Neural cell (in vitro differentiated cells): Measurements from ENCODE around the gene EIF1B.

Source experiments
- CTCF ChIP-seq: fragments of 450-650 bp; IDR thresholded peaks from 2 replicates; pipeline ENCODE4 v1.5.1; 2014; ENCODE audit warnings: antibody characterized with exemption, mild to moderate bottlenecking, moderate library complexity; ENCODE audit not compliant: poor library complexity, severe bottlenecking
- EP300 ChIP-seq: fragments of 450-650 bp; conservative IDR thresholded peaks from 2 replicates; pipeline ENCODE4 v1.6.1; 2014; ENCODE audit warnings: antibody characterized with exemption, mild to moderate bottlenecking, moderate library complexity; ENCODE audit not compliant: poor library complexity, severe bottlenecking
- EZH2 ChIP-seq: fragments of 200-600, 300-800 bp; shearing (Covaris generic), sonication (generic); IDR thresholded peaks from 2 replicates; pipeline ENCODE4 v1.6.1; 2014; ENCODE audit warnings: antibody characterized with exemption, low read length, borderline replicate concordance, mild to moderate bottlenecking; ENCODE audit not compliant: insufficient read depth, poor library complexity, severe bottlenecking
- MXI1 ChIP-seq: fragments of 450-650 bp; conservative IDR thresholded peaks from 2 replicates; pipeline ENCODE4 v1.6.1; 2014; ENCODE audit warnings: antibody characterized with exemption, mild to moderate bottlenecking; ENCODE audit not compliant: poor library complexity, severe bottlenecking
- RAD21 ChIP-seq: fragments of 450-650 bp; conservative IDR thresholded peaks from 2 replicates; pipeline ENCODE4 v1.6.1; 2014; ENCODE audit warnings: antibody characterized with exemption, mild to moderate bottlenecking, moderate library complexity
- REST ChIP-seq: IDR thresholded peaks from 2 replicates; pipeline ENCODE4 v1.6.1; 2012; ENCODE audit warnings: borderline replicate concordance
- SMC3 ChIP-seq: fragments of 450-650 bp; conservative IDR thresholded peaks from 2 replicates; pipeline ENCODE4 v1.6.1; 2014; ENCODE audit warnings: antibody characterized with exemption, mild to moderate bottlenecking, moderate library complexity; ENCODE audit not compliant: poor library complexity

- no peak for TF ChIP-seq EZH2
- no peak for TF ChIP-seq CTCF
- no peak for TF ChIP-seq SMC3
- no peak for TF ChIP-seq RAD21
- no peak for TF ChIP-seq REST
- no peak for TF ChIP-seq EP300
- TF ChIP-seq MXI1, result no peak
These were observed 24.3 kb downstream of the EIF1B start for GRCh38 chr3:40333852-40334251.
